PC-3 (cell line): Measurements from ENCODE around the gene HOGA1. TPM values are rescaled to one million over a fixed set of nuclear protein-coding genes. Genes with fewer than 3 reads are reported as not detected.

Source experiments
- ATAC-seq: fragments of 200-7000 bp; cut with Tn5 transposase; 2 replicates; pipeline ENCODE4 v1.9.1; 2020; ENCODE audit warnings: mild to moderate bottlenecking, moderate library complexity
- BruUV-seq: library from RNA; stranded (reverse); fragments of 400-500 nt; replicated peaks from 2 replicates; lab custom pipeline; 2021; lab: Mats Ljungman, UMichigan
- CTCF ChIA-PET: fragments of 300-600 bp; sonication (Branson Sonifier 250); formaldehyde crosslinking; loops from one replicate; lab custom pipeline; 2022; ENCODE audit warnings: antibody characterized with exemption; lab: Charles Lee
- POLR2A ChIA-PET: fragments of 300-600 bp; sonication (Branson Sonifier 250); formaldehyde crosslinking; loops from one replicate; lab custom pipeline; 2022; ENCODE audit warnings: antibody characterized with exemption; ENCODE audit not compliant: unreplicated experiment; lab: Charles Lee
- DNase-seq: peaks from one replicate; pipeline ENCODE4 v3.0.0-alpha.2; 2015
- H2AFZ ChIP-seq: fragments of 300-600 bp; sonication (generic); 2 replicates; pipeline ENCODE4 v1.6.0; 2016; ENCODE audit warnings: antibody characterized with exemption, low read length
- H3F3A ChIP-seq: fragments of 300-600 bp; sonication (generic); one replicate; pipeline ENCODE4 v1.6.0; 2017; ENCODE audit warnings: antibody characterized with exemption, low read length, control low read depth, mild to moderate bottlenecking; ENCODE audit not compliant: unreplicated experiment
- H3K27ac ChIP-seq: fragments of 300-600 bp; sonication (generic); 2 replicates; pipeline ENCODE4 v1.5.1; 2016; ENCODE audit warnings: mild to moderate bottlenecking, low read length
- H3K27me3 ChIP-seq: fragments of 300-600 bp; sonication (generic); 2 replicates; pipeline ENCODE4 v1.6.1; 2016; ENCODE audit warnings: low read length, mixed read lengths
- H3K36me3 ChIP-seq: fragments of 300-600 bp; sonication (generic); 2 replicates; pipeline ENCODE4 v1.6.1; 2016; ENCODE audit warnings: low read depth, mixed run types, low read length, mixed read lengths
- H3K4me1 ChIP-seq: fragments of 300-600 bp; sonication (generic); 2 replicates; pipeline ENCODE4 v1.5.1; 2016; ENCODE audit warnings: low read length; ENCODE audit not compliant: insufficient read depth
- H3K4me2 ChIP-seq: fragments of 300-600 bp; sonication (generic); 2 replicates; pipeline ENCODE4 v1.6.0; 2016; ENCODE audit warnings: low read length
- H3K4me3 ChIP-seq: fragments of 300-600 bp; sonication (generic); 2 replicates; pipeline ENCODE4 v1.5.1; 2016; ENCODE audit warnings: mild to moderate bottlenecking, low read length, mixed read lengths
- H3K79me2 ChIP-seq: fragments of 300-600 bp; sonication (generic); 2 replicates; pipeline ENCODE4 v1.6.1; 2017; ENCODE audit warnings: low read length, mixed read lengths
- H3K9ac ChIP-seq: fragments of 300-600 bp; sonication (generic); 2 replicates; pipeline ENCODE4 v1.6.0; 2016; ENCODE audit warnings: mild to moderate bottlenecking, low read length
- H3K9me2 ChIP-seq: fragments of 300-600 bp; sonication (generic); replicated peaks from 2 replicates; pipeline ENCODE4 v1.6.1; 2016; ENCODE audit warnings: mixed run types, low read length, mixed read lengths
- H3K9me3 ChIP-seq: fragments of 300-600 bp; sonication (generic); 2 replicates; pipeline ENCODE4 v1.6.1; 2016; ENCODE audit warnings: low read length, mixed read lengths
- H4K20me1 ChIP-seq: fragments of 300-600 bp; sonication (generic); 2 replicates; pipeline ENCODE4 v1.6.1; 2016; ENCODE audit warnings: low read length, mixed read lengths
- CTCF ChIP-seq: fragments of 300-600 bp; sonication (generic); conservative IDR thresholded peaks from 2 replicates; pipeline ENCODE4 v1.5.1; 2017; ENCODE audit warnings: antibody characterized with exemption, low read depth, mild to moderate bottlenecking, low read length
- EZH2 ChIP-seq: fragments of 300-600 bp; sonication (generic); IDR thresholded peaks from one replicate; pipeline ENCODE4 v1.6.1; 2017; ENCODE audit warnings: antibody characterized with exemption, mild to moderate bottlenecking, low read length; ENCODE audit not compliant: unreplicated experiment
- EZH2phosphoT487 ChIP-seq: fragments of 300-600 bp; sonication (generic); IDR thresholded peaks from 2 replicates; pipeline ENCODE4 v1.6.1; 2018; ENCODE audit warnings: mild to moderate bottlenecking, antibody characterized with exemption, low read length, borderline replicate concordance
- intact Hi-C: fragments of 100-400 bp; cut with micrococcal nuclease; formaldehyde crosslinking; loops from 2 replicates; pipeline ENCODE4 v1.9.0; 2023
- total RNA-seq: library from RNA; depleted of rRNA; stranded (reverse); fragments of >200 nt; gene quantifications from 2 replicates; pipeline ENCODE4 v1.2.3, GENCODE V29; 2014

HOGA1 gene
- total RNA-seq, 1 experiment from 2014 or later: 0.15 TPM

GRCh38 chr10:97572214-97572989 lies 11.8 kb upstream of the HOGA1 start, which contains the start of gene ANKRD2:
Gene ANKRD2, plus strand, starts transcription at chr10:97572779. Its CDS starts 10 bp downstream, at chr10:97572789.
- intact Hi-C loops: no loop called here
- BruUV-seq: no TSS peak
- H3K9me2 ChIP-seq: no peaks in the 10 kb centered on the region
- no peaks in the 10 kb centered on the region for H3K36me3 ChIP-seq
- H3K4me1 ChIP-seq: peaks cover 41% of the 10 kb centered on the region
- H3K4me3 ChIP-seq: no peak within 1 kb of the TSS
- H3K27me3 ChIP-seq: no peaks in the 10 kb centered on the region
- peak within 1 kb of the TSS; percentile 67 for H3K4me2 ChIP-seq
- no peaks in the 10 kb centered on the region for H3K79me2 ChIP-seq
- no peaks in the 10 kb centered on the region for H4K20me1 ChIP-seq
- H3K27ac ChIP-seq: peak within 1 kb of the TSS; percentile 73
- no peak within 1 kb of the TSS for H3K9ac ChIP-seq
- DNase-seq (peak; percentile 70), ATAC-seq (peak; percentile 34)
- TF ChIP-seq CTCF (peak; percentile 85), EZH2phosphoT487 (no peak)
- ChIA-PET POLR2A (no interaction called here), CTCF (interaction anchor here (1.7 kb wide), 1 partner anchor 40 kb away, joined by 9 read pairs; no protein-coding TSS in a partner anchor)
- H3K9me3 ChIP-seq: no peaks in the 10 kb centered on the region
- peaks cover 4% of the 10 kb centered on the region for H3F3A ChIP-seq
- no peak within 1 kb of the TSS for H2AFZ ChIP-seq

- CTCF ChIA-PET: no interaction called here
Observed at GRCh38 chr10:97573021-97573420, 11.2 kb upstream of the HOGA1 start.

More at GRCh38 chr10:97573021-97573420, 11.2 kb upstream of the HOGA1 start:
- DNase-seq (no peak), ATAC-seq (no peak)
- Histone ChIP-seq H3K4me1 (peaks cover 41% of the 10 kb centered on the region), H2AFZ (no peak overlapping the region), H3K27ac (no peak overlapping the region), H3K4me2 (no peak overlapping the region), H3K9ac (no peak overlapping the region), H3K36me3 (no peaks in the 10 kb centered on the region), H3K79me2 (no peaks in the 10 kb centered on the region), H3K27me3 (no peaks in the 10 kb centered on the region), H3F3A (peaks cover 4% of the 10 kb centered on the region), H3K9me3 (no peaks in the 10 kb centered on the region), H3K4me3 (no peak overlapping the region), H3K9me2 (no peaks in the 10 kb centered on the region), H4K20me1 (no peaks in the 10 kb centered on the region)
- TF ChIP-seq EZH2 (no peak), EZH2phosphoT487 (no peak), CTCF (no peak)
- POLR2A ChIA-PET: no interaction called here
- intact Hi-C loops: no loop called here
- no TSS peak for BruUV-seq
